HG02852 (cell line): ENCODE results near the gene LDLRAD4.

ENCODE experiments used
- ATAC-seq: cut with Tn5 transposase; IDR thresholded peaks from one replicate; pipeline ENCODE4 v1.9.1; 2021; ENCODE audit warnings: mild to moderate bottlenecking, moderate library complexity; ENCODE audit not compliant: unreplicated experiment

The LDLRAD4 gene

GRCh38 chr18:13619505-13620205, 401.1 kb downstream of the LDLRAD4 start:
- no peak for ATAC-seq

GRCh38 chr18:13620206-13620672, 401.7 kb downstream of the LDLRAD4 start:
- no peak for ATAC-seq

GRCh38 chr18:13620818-13621445, 402.4 kb downstream of the LDLRAD4 start:
- ATAC-seq: no peak

DNA sequence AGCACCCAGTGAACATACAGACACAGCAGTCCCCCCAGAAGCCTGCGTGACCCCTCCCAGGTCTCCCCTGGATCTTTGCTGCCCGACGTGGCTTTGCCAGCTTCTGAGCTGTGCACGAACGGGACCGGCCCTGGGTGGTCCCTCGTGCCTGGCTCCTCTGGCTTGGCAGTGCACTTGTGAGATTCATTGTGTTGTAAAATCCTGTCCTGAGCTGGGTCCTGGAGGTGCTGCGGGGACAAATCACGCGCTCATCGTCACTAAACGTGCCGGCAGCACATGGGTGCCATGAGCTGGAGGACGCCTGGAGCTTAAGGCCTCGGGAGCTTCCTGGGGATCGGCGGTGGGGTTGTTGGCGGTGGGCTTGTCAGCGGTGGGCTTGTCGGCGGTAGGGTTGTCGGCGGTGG, 402.9 kb downstream of the LDLRAD4 start:
- ATAC-seq: no peak

DNA sequence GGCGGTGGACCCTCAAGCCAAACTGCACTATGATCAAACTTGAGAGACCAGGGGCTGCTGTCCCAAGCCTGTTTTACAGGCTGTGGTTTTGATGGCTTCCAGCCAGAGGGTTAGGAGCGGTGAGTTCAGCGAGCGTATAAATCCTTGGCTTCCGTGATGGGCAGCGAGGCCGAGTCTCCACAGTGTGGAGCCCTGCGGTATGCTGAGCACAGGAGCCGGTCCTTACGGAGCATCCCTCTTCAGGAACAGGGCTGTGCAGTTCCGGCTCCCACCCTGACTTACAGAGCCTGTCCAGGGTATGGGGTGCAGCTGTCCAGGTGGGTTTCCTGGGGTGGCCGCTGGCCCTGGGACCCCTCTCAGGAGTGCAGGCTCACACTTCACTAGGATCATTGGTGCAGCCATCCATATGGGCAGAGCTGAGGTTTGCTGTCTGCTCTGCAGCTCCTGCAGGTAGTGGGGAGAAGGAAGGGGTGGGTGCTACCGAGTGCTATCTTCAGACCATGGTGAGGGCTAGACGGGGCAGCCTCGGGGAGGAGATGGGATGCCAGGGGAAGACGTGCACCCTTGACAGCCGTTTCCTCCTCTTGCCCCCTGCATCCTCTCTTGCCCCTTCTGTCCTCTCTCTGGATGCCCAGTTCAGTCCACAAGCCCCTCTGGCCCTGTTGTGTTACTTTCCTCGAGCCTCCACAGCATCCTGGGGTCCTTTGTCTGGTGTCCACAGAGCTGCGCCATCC, 403.5 kb downstream of the LDLRAD4 start:
- no peak for ATAC-seq

DNA sequence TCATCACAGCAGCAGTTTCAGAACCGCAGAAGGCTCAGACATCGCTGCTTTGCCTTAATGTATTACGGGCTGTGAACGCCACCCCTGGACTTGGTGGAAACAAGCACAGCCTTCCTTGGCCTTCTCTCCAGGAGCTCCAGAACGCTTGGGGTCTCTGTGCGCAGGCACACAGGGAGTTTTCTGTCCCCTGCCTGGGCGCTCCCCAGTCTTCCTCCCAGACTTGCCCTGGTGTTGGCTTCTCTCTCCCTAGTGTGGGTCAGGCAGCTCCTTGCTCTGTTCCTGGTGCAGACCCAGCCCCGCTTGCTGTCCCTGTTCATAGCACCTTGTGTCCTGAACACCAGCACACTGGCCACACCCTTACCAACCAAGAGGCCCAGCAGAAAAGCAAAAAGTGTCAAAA, 404.2 kb downstream of the LDLRAD4 start:
- no peak for ATAC-seq

DNA sequence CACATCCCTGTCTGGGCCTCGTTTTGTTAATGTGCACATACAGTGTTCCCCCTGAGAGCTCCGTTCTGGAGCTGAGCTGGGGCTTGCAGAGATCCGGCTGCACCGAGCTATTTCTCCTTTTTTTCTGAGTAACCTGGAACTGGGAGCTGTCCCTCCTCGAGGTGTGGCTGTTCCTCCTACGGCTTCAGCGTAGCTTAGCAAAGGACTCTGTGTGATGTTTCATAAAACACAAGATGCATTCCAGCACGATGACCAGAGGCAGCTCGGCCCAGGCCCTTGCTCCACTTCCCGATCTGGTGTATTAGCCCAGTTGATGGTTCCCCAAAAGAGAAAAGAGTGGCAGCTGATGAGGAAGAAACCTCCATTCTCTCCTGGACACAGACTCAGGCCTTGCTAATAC, 404.8 kb downstream of the LDLRAD4 start:
- no peak for ATAC-seq

- ATAC-seq: no peak
Measured at GRCh38 chr18:13623871-13624270, 405.3 kb downstream of the LDLRAD4 start.

GRCh38 chr18:13624563-13625237, 406.1 kb downstream of the LDLRAD4 start:
- ATAC-seq: no peak

DNA sequence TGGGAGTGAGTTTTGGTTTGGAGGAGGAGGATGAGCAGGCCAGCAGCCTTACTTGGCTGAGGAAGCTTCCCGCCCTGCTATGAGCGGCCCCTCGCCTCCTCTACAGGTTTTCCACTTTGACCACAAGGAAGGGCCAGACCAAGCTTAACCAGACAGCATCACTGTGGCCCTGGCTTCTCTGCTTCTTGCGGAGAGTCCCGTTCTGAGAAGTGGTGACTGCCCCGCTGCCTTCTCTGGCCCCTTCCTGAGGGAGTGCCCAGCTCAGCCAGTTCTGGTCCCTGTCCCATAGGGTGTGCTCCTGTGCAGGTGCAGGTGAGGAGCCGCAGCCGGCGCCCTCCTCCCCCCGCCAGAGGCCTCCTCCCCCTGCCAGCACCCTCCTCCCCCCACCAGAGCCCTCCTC, 406.8 kb downstream of the LDLRAD4 start:
- no peak for ATAC-seq

GRCh38 chr18:13625843-13626543, 407.4 kb downstream of the LDLRAD4 start:
- no peak for ATAC-seq

DNA sequence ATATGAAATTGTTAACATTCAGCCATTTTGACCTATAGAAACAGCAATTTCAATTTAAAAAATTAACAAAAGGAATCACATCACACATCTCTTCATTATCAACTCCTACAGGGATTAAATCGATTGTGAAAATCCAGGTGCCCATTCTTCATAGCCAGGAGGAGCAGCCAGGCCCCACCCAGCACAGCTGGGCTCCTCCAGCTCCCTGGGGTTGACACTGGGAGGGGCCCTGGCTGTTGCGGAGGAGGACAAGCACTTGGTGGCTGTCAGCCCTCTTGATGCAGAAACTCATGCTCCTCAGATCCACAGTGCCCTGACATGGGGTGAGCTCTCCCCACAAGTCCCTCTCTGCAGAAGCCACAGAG, 408.0 kb downstream of the LDLRAD4 start:
- no peak for ATAC-seq

- ATAC-seq: no peak
Measured at GRCh38 chr18:13627639-13628038, 409.1 kb downstream of the LDLRAD4 start.

DNA sequence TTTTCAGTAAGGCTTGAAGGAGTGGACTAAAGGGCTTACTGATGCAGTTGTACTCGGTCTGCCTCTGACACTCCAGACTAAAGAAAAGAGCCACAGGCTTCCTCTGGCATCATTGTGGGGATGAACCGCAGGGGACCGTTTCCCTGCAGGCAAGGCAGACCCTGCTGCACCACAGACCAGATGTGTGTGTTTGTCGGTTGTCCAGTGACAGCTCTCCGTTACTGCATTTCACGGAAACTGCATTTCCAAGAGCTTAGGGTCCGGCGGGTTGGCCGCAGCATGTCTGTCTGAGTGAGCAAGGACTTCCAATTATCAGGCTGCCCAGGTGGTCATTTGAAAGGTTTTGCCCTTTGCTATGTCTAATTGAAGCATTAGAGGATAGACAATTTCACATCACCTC, 409.7 kb downstream of the LDLRAD4 start:
- ATAC-seq: no peak

GRCh38 chr18:13629841-13630715, 411.5 kb downstream of the LDLRAD4 start:
- no peak for ATAC-seq

- ATAC-seq: no peak
Measured at GRCh38 chr18:13630716-13631268, 412.2 kb downstream of the LDLRAD4 start.

GRCh38 chr18:13633700-13634099, 415.1 kb downstream of the LDLRAD4 start:
- no peak for ATAC-seq

GRCh38 chr18:13635046-13635445, 416.5 kb downstream of the LDLRAD4 start:
- ATAC-seq: no peak

- ATAC-seq: no peak
Measured at GRCh38 chr18:13638719-13639595, 420.4 kb downstream of the LDLRAD4 start.
